ENCODE data around the gene TAF11L3.
"Not testable (repeated sequence)": the region's sequence is repeated elsewhere in the genome, so short reads cannot be mapped to it uniquely, and the experiment has no call there.

Gene TAF11L3

DNA sequence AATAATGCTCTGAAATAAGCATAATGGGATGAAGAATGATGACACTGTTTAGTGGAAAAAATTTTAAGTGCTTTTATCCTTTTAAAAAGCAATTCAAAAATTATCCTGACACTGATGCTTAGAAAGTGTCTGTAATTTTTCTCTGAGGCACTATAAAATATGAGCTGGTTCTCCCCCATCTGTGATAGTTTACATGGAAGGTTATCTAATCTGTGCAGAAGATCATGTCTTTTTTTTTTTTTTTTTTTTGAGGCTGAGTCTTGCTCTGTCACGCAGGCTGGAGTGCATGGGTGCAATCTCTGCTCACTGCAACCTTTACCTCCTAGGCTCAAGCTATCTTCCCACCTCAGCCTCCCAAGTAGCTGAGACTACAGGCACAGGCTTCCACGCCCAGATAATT lies 35.4 kb upstream of the TAF11L3 start:
- H2BK15ac ChIP-seq (replicated peaks; ENCODE audit: low read depth) = no peak overlapping the region
- no peak overlapping the region for H4K8ac ChIP-seq (ENCODE audit: low read depth, low read length)
- DNase-seq = no peak
- no peak overlapping the region for H3K4me3 ChIP-seq (ENCODE audit: low read length)
- H3K18ac ChIP-seq (ENCODE audit: low read length) = no peak overlapping the region
- no peak overlapping the region for H3K56ac ChIP-seq (ENCODE audit: low read length)
- no peak overlapping the region for H3K9ac ChIP-seq (ENCODE audit: low read length)
- no peak overlapping the region for H4K5ac ChIP-seq (ENCODE audit: low read length)
- no peak overlapping the region for H2BK120ac ChIP-seq (ENCODE audit: low read depth, low read length)
- WGBS (ENCODE audit: extremely low coverage, insufficient coverage, low lambda C conversion rate) = no CpG with 5 or more reads among the region's 2 CpGs
- no peaks in the 10 kb centered on the region for H3K27me3 ChIP-seq (ENCODE audit: insufficient read depth, low read length, poor library complexity)
- no peak overlapping the region for H2AK5ac ChIP-seq (ENCODE audit: low read length)
- no peaks in the 10 kb centered on the region for H3K36me3 ChIP-seq (ENCODE audit: control insufficient read depth, insufficient read depth, low read length)
- H3K79me1 ChIP-seq (ENCODE audit: low read length) = no peaks in the 10 kb centered on the region
- no peaks in the 10 kb centered on the region for H3K4me1 ChIP-seq (ENCODE audit: control insufficient read depth, low read depth, low read length)
- no peak overlapping the region for H2BK5ac ChIP-seq (ENCODE audit: low read length)
- no peak overlapping the region for H3K4ac ChIP-seq (ENCODE audit: low read depth, low read length)
- H3K27ac ChIP-seq (ENCODE audit: low read depth, low read length) = no peak overlapping the region
- no peak overlapping the region for H3K4me2 ChIP-seq (ENCODE audit: low read length)
- no peak overlapping the region for H3K23ac ChIP-seq (ENCODE audit: low read length)
- no peaks in the 10 kb centered on the region for H3K79me2 ChIP-seq (ENCODE audit: control insufficient read depth, insufficient read depth, low read length)

DNA sequence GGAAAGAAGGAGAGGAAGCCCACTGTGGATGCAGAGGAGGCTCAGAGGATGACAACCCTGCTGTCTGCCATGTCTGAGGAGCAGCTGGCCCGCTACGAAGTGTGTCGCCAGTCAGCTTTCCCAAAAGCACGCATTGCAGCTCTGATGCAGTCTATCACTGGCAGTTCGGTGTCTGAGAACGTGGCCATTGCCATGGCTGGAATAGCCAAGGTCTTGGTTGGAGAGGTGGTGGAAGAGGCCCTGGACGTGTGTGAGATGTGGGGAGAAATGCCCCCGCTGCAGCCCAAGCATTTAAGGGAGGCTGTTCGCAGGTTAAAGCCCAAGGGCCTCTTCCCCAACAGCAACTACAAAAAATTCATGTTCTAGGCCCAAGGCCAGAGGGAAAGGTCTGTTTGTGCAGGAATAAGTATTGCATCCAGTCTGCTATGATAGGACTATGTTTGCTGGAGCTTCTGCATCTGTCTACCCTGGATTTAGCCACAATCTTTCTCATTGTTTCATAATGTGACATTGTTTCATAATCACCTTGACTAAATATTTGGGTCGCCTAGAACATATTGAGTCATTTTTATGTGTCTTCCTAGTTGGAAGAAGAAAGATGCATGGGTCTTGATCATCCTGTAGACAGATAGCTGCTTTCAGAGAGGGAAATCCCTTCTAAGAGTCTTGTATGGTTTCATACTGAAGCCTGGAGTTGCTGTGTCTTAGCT lies 31.5 kb upstream of the TAF11L3 start:
- H3K27ac ChIP-seq (ENCODE audit: low read depth, low read length); H3K4me3 ChIP-seq (ENCODE audit: low read length); H3K23ac ChIP-seq (ENCODE audit: low read length); DNase-seq; H2AK5ac ChIP-seq (ENCODE audit: low read length); H3K4ac ChIP-seq (ENCODE audit: low read depth, low read length); H2BK15ac ChIP-seq (replicated peaks; ENCODE audit: low read depth); H4K5ac ChIP-seq (ENCODE audit: low read length); H2BK5ac ChIP-seq (ENCODE audit: low read length); H3K79me2 ChIP-seq (ENCODE audit: control insufficient read depth, insufficient read depth, low read length); H3K18ac ChIP-seq (ENCODE audit: low read length); H2BK120ac ChIP-seq (ENCODE audit: low read depth, low read length); H3K4me2 ChIP-seq (ENCODE audit: low read length); H4K8ac ChIP-seq (ENCODE audit: low read depth, low read length); H3K9ac ChIP-seq (ENCODE audit: low read length); H3K36me3 ChIP-seq (ENCODE audit: control insufficient read depth, insufficient read depth, low read length); H3K79me1 ChIP-seq (ENCODE audit: low read length); H3K4me1 ChIP-seq (ENCODE audit: control insufficient read depth, low read depth, low read length); H3K27me3 ChIP-seq (ENCODE audit: insufficient read depth, low read length, poor library complexity); H3K56ac ChIP-seq (ENCODE audit: low read length): not testable (repeated sequence)
- no CpG with 5 or more reads among the region's 10 CpGs for WGBS (ENCODE audit: extremely low coverage, insufficient coverage, low lambda C conversion rate)

DNA sequence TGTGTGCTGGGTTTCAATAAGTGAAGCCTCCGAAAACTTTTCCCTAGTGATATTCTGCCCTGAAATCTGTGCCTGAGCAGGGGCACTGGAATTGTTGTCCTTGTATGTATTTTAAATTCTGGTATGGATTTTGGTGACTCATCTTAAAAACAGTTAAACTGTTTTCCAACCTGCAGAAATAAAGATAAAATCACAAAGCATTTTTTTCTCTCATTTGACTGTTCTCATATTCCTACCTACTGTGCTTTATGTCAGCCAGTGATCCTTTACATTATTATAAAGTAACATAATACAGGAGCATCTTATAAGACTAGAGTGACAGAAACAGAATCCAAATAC lies 31.0 kb upstream of the TAF11L3 start:
- Histone ChIP-seq H4K5ac (ENCODE audit: low read length) (no peak overlapping the region), H2AK5ac (ENCODE audit: low read length) (no peak overlapping the region), H3K4me1 (ENCODE audit: control insufficient read depth, low read depth, low read length) (no peaks in the 10 kb centered on the region), H3K27me3 (ENCODE audit: insufficient read depth, low read length, poor library complexity) (no peaks in the 10 kb centered on the region), H3K4me3 (ENCODE audit: low read length) (no peak overlapping the region), H3K23ac (ENCODE audit: low read length) (no peak overlapping the region), H2BK15ac (replicated peaks; ENCODE audit: low read depth) (no peak overlapping the region), H2BK5ac (ENCODE audit: low read length) (no peak overlapping the region), H3K4me2 (ENCODE audit: low read length) (no peak overlapping the region), H3K9ac (ENCODE audit: low read length) (no peak overlapping the region), H3K36me3 (ENCODE audit: control insufficient read depth, insufficient read depth, low read length) (no peaks in the 10 kb centered on the region), H4K8ac (ENCODE audit: low read depth, low read length) (no peak overlapping the region), H3K79me1 (ENCODE audit: low read length) (no peaks in the 10 kb centered on the region), H3K79me2 (ENCODE audit: control insufficient read depth, insufficient read depth, low read length) (no peaks in the 10 kb centered on the region), H3K27ac (ENCODE audit: low read depth, low read length) (no peak overlapping the region), H2BK120ac (ENCODE audit: low read depth, low read length) (no peak overlapping the region), H3K4ac (ENCODE audit: low read depth, low read length) (no peak overlapping the region), H3K56ac (ENCODE audit: low read length) (no peak overlapping the region), H3K18ac (ENCODE audit: low read length) (no peak overlapping the region)
- DNase-seq = no peak
- no CpG with 5 or more reads among the region's 1 CpG for WGBS (ENCODE audit: extremely low coverage, insufficient coverage, low lambda C conversion rate)

DNA sequence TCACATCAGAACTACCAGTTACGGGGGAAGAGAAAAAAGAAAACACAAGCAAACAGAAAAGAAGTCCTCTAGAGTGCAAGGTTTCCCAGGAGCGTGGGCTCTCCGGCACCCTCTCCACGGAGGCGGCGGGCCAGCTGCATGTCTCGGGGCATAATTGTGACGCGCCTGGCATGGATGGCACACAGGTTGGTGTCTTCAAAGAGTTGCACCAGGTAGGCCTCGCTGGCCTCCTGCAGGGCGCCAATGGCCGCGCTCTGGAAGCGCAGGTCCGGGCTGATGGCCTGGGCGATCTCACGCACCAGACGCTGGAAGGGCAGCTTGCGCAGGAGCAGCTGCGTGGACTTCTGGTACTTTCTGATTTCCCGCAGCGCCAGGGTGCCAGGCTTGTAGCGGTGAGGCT lies 26.9 kb upstream of the TAF11L3 start:
- H3K4ac ChIP-seq (ENCODE audit: low read depth, low read length); H2BK5ac ChIP-seq (ENCODE audit: low read length); H4K8ac ChIP-seq (ENCODE audit: low read depth, low read length); H3K4me3 ChIP-seq (ENCODE audit: low read length); H3K79me2 ChIP-seq (ENCODE audit: control insufficient read depth, insufficient read depth, low read length); DNase-seq; H2BK120ac ChIP-seq (ENCODE audit: low read depth, low read length); H4K5ac ChIP-seq (ENCODE audit: low read length); H3K4me1 ChIP-seq (ENCODE audit: control insufficient read depth, low read depth, low read length); H3K79me1 ChIP-seq (ENCODE audit: low read length); H2BK15ac ChIP-seq (replicated peaks; ENCODE audit: low read depth); H3K27ac ChIP-seq (ENCODE audit: low read depth, low read length); H3K4me2 ChIP-seq (ENCODE audit: low read length); H3K23ac ChIP-seq (ENCODE audit: low read length); H3K36me3 ChIP-seq (ENCODE audit: control insufficient read depth, insufficient read depth, low read length); H3K18ac ChIP-seq (ENCODE audit: low read length); H3K56ac ChIP-seq (ENCODE audit: low read length); H3K27me3 ChIP-seq (ENCODE audit: insufficient read depth, low read length, poor library complexity); H2AK5ac ChIP-seq (ENCODE audit: low read length); H3K9ac ChIP-seq (ENCODE audit: low read length): not testable (repeated sequence)
- no CpG with 5 or more reads among the region's 23 CpGs for WGBS (ENCODE audit: extremely low coverage, insufficient coverage, low lambda C conversion rate)

DNA sequence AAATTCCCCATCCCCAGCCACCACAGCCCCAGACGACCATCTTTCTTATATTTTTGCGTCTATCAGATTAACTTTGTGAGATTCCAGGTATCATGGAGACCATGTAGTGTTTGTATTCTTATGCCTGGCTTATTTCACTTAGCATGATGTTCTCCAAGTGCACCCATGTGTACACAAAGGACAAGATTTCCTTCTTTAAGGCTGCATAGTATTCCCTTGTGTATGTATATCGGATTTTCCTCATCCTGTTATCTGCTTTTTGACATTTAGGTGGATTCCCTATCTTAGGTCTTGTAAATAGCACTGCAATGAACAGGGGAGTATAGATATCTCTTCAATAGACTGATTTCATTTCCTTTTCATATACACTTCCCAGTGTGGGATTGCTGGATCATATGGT lies 25.4 kb upstream of the TAF11L3 start:
- no peak for DNase-seq
- Histone ChIP-seq H3K27me3 (ENCODE audit: insufficient read depth, low read length, poor library complexity) (no peaks in the 10 kb centered on the region), H3K4me2 (ENCODE audit: low read length) (no peak overlapping the region), H3K9ac (ENCODE audit: low read length) (no peak overlapping the region), H3K36me3 (ENCODE audit: control insufficient read depth, insufficient read depth, low read length) (no peaks in the 10 kb centered on the region), H4K8ac (ENCODE audit: low read depth, low read length) (no peak overlapping the region), H2BK120ac (ENCODE audit: low read depth, low read length) (no peak overlapping the region), H3K56ac (ENCODE audit: low read length) (no peak overlapping the region), H3K79me1 (ENCODE audit: low read length) (no peaks in the 10 kb centered on the region), H2BK15ac (replicated peaks; ENCODE audit: low read depth) (no peak overlapping the region), H3K27ac (ENCODE audit: low read depth, low read length) (no peak overlapping the region), H3K18ac (ENCODE audit: low read length) (no peak overlapping the region), H3K23ac (ENCODE audit: low read length) (no peak overlapping the region), H4K5ac (ENCODE audit: low read length) (no peak overlapping the region), H3K4me1 (ENCODE audit: control insufficient read depth, low read depth, low read length) (no peaks in the 10 kb centered on the region), H2AK5ac (ENCODE audit: low read length) (no peak overlapping the region), H3K4ac (ENCODE audit: low read depth, low read length) (no peak overlapping the region), H2BK5ac (ENCODE audit: low read length) (no peak overlapping the region), H3K79me2 (ENCODE audit: control insufficient read depth, insufficient read depth, low read length) (no peaks in the 10 kb centered on the region), H3K4me3 (ENCODE audit: low read length) (no peak overlapping the region)
- WGBS (ENCODE audit: extremely low coverage, insufficient coverage, low lambda C conversion rate) = no CpG with 5 or more reads among the region's 3 CpGs

DNA sequence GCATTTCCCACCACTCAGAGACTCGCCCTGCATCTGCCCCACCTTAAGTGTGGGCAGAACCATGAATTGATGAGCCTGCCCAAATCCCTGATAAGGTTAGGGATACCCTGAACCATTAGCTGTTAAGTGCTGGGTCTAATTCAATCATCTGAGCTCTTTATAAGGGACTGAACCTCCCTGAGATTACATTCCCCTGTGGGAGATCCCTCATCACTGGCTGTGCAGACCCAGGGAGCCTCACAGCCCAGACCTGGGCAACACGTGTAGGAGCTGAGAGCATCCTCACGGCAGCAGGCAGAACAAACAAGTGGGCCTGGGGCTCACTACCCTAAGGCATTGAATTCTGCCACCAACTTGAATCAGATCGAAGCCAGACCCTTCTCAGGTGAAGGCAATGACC lies 20.7 kb upstream of the TAF11L3 start:
- no CpG with 5 or more reads among the region's 4 CpGs for WGBS (ENCODE audit: extremely low coverage, insufficient coverage, low lambda C conversion rate)

More for the DNA sequence above, 20.7 kb upstream of the TAF11L3 start:
- H3K27ac ChIP-seq (ENCODE audit: low read depth, low read length) = no peak overlapping the region
- no peak overlapping the region for H3K23ac ChIP-seq (ENCODE audit: low read length)
- no peaks in the 10 kb centered on the region for H3K79me2 ChIP-seq (ENCODE audit: control insufficient read depth, insufficient read depth, low read length)
- H3K27me3 ChIP-seq (ENCODE audit: insufficient read depth, low read length, poor library complexity) = no peaks in the 10 kb centered on the region
- H3K56ac ChIP-seq (ENCODE audit: low read length) = no peak overlapping the region
- H3K4me1 ChIP-seq (ENCODE audit: control insufficient read depth, low read depth, low read length) = no peaks in the 10 kb centered on the region
- H4K8ac ChIP-seq (ENCODE audit: low read depth, low read length) = no peak overlapping the region
- H2BK120ac ChIP-seq (ENCODE audit: low read depth, low read length) = no peak overlapping the region
- H3K4ac ChIP-seq (ENCODE audit: low read depth, low read length) = no peak overlapping the region
- H2BK5ac ChIP-seq (ENCODE audit: low read length) = no peak overlapping the region
- DNase-seq = no peak
- H3K36me3 ChIP-seq (ENCODE audit: control insufficient read depth, insufficient read depth, low read length) = no peaks in the 10 kb centered on the region
- H3K4me3 ChIP-seq (ENCODE audit: low read length) = no peak overlapping the region
- no peak overlapping the region for H2BK15ac ChIP-seq (replicated peaks; ENCODE audit: low read depth)
- H3K9ac ChIP-seq (ENCODE audit: low read length) = no peak overlapping the region
- no peak overlapping the region for H4K5ac ChIP-seq (ENCODE audit: low read length)
- H2AK5ac ChIP-seq (ENCODE audit: low read length) = no peak overlapping the region
- no peak overlapping the region for H3K4me2 ChIP-seq (ENCODE audit: low read length)
- no peaks in the 10 kb centered on the region for H3K79me1 ChIP-seq (ENCODE audit: low read length)
- no peak overlapping the region for H3K18ac ChIP-seq (ENCODE audit: low read length)
